NCI-H82 (cell line): ENCODE results near the gene ADAM33.

ENCODE experiments used
- DNase-seq: peaks from one replicate; lab custom pipeline; 2025; lab: John Stamatoyannopoulos, UW

ADAM33 gene

GRCh38 chr20:3689978-3690377 lies 8.2 kb upstream of the ADAM33 start:
- no peak for DNase-seq

DNA sequence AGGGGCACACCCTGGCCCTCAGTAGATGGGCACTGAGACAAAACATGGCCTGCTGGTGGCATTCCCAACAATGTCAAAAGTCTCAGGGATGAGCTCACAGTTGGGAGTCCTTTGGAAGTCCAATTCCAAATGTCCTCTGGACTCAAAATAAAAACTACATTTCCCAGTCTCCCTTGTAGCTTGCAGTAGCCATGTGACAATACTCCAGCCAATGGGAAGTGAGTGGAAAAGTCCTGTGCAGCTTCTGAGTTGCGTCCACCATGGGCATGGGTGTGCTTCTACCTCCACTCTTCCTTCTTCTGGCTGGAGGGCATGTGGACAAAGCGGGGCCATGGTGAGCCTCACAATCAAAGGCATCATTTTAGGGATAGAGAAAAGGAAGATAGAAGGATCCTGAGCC lies 5.8 kb upstream of the ADAM33 start:
- DNase-seq: peak; percentile 53

- DNase-seq: no peak
Observed at GRCh38 chr20:3686867-3687321, 5.1 kb upstream of the ADAM33 start.

GRCh38 chr20:3686421-3686820 lies 4.6 kb upstream of the ADAM33 start:
- peak; percentile 17 for DNase-seq

DNA sequence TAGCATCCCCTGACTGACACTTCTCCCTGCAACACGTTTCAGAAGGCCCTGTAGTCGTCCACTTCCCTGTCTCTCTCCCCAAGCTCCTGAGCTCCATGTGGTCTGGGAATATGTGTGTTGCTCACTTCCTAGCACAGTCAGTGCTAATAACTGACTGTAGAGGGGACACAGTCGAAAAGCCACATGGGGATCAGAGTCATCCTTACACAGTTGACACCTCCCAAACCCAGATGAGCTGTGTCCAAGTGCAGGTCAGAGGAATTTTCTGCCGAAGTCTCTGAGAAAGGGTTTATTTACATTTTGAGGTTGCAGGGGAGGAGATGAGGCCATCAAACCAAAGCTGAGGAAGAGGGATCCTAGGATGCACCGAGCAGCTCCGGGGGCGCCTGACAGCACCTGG lies 3.5 kb upstream of the ADAM33 start:
- DNase-seq: no peak

DNA sequence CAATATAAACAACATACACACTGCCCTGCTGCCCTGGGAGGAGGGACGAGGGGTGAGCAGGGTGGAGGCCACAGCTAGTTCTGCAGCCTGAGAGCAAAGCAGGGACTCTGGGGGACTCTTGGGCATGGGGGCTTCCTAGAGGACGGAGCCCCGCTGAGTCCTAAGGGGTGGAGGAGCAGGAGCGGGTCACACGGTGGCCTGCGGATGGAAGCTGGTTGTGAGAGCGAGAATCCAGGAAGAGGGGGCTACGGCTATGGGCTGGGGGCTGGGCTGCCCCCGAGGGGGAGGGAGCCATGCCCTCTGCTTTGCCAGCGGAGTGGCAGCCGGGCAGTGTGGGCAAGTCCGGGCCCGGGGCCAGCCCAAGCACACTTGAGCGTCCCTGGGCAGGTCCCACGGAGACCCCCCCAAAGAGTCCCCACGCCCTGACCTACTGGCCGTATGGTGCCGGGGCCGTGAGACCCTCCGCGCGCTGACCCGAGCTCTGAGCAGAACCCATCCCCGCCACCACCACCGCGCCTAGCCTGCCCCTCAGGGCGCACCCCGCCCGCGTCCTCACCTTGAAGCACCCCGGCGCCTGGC lies 369 bp downstream of the ADAM33 start:
- no peak for DNase-seq

DNA sequence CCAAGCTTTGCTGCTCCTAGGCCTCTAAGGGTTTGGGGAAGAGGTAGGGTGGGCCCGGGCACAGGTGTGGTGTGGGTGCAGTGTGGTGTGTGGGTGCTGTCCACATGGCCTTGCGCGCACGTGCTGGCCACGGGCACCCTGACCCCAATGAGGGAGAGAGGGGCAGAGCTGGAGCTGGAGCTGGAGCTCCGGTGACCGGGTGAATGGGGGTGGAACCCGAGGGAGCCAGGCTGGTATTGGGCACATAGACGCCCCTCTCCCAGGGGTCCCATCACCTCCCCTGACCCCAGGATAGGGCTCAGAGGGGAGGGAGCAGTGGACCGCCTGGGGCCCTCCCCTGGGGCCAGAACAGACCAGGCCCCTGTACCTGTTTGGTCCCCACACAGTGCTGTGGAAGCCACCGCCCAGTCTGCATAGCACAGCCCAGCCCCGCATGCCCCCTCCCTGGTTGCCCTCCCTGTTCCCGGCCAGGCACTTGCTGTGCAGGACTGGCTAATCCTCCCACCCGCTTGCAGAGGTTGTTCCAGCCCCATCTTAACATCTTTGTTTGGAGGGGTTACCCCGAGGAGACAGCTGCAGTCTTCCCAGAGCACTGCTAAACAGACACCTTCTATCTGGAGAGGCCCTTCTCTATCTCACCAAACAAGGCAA lies 984 bp downstream of the ADAM33 start:
- DNase-seq: no peak

GRCh38 chr20:3679749-3680700 lies 1.8 kb downstream of the ADAM33 start:
- no peak for DNase-seq

DNA sequence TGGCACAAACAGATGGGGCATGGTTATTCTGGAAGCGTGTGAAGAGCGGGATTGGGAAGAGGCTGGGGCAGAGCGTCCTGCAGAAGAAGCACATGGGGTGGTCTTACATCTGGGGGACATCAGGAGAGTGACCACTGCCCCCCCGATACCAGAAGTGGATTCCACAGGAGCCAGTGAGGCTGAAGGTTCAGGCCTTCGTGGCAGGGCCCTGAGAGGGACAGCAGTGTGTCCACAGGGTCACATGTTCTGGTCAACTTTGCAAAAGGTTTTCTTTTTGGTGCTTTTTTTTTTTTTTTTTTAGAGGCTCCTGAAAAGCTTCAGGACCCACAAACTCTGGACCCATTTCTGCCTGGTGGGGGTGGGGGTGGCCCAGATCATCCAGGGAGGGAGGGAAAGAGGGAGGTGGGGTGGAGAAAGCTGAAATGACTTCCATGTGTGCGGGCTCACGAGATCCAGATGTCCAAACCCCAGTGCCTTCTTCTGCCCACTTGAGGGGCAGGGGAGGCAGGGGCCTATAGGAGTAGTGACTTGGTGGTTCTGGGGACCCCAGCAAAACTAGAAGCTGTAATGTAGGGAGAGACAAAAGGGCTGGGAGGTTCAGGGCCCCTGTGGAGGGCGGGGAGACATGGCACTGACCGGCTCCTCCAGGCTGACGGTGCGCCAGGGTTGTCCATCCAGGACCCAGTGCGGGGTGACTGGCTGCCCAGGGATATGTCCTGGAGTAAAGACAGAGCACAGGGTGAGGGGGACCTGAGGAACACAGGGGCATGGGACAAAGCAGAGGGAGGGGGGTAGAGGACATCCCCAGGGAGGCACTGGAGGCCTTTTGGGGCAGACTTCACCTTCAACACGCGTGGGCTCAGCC lies 2.7 kb downstream of the ADAM33 start:
- DNase-seq: no peak

GRCh38 chr20:3678198-3678597 lies 3.6 kb downstream of the ADAM33 start:
- DNase-seq: no peak

GRCh38 chr20:3677733-3678132 lies 4.1 kb downstream of the ADAM33 start:
- no peak for DNase-seq

DNA sequence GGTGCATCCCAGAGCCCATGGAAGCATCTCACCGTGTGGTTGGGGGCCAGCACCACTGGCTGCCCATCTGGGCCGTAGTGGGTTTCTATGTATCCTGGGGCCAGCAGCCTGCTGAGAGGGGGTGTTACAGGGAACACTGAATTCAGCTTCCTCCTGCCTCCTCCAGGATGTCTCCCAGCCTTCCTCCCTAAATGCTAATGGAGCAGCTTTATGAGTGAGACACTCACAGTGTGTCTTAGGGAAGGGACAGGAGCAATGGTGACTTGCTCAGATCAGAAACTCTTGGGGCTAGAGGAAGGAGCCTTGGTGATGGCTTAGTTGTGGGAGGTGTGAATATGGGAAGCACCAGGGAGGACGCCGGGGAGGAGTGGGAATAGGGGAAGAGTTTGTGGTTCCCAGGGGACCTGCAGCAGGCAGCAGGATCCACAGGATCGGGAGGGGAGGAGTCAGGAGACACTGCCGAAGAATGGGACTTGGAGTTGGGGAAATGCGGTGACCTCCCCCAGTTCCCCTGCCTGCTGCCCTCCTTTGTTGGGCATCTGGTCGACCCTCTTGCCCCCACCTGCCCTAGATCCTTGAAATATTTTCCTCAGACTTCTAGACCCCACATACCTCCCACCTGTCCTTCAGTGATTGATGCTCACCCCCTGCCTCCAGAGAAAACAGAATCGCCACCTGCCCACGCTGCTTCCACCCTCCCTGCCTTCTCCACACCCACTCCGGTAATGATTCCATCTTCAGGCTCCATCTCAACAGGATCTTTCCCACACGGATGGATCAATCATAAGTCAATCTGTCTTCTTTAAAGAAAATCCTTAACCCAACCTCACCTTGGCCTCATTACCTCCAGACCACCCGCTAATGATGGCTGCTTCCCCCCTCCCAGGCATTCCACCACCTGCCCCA lies 6.6 kb downstream of the ADAM33 start:
- no peak for DNase-seq

- DNase-seq: no peak
Observed at GRCh38 chr20:3674447-3674846, 7.4 kb downstream of the ADAM33 start.

- no peak for DNase-seq
Observed at GRCh38 chr20:3673221-3674070, 8.4 kb downstream of the ADAM33 start.

GRCh38 chr20:3672547-3673171 lies 9.2 kb downstream of the ADAM33 start:
- no peak for DNase-seq

GRCh38 chr20:3671986-3672546 lies 9.7 kb downstream of the ADAM33 start:
- DNase-seq: no peak

DNA sequence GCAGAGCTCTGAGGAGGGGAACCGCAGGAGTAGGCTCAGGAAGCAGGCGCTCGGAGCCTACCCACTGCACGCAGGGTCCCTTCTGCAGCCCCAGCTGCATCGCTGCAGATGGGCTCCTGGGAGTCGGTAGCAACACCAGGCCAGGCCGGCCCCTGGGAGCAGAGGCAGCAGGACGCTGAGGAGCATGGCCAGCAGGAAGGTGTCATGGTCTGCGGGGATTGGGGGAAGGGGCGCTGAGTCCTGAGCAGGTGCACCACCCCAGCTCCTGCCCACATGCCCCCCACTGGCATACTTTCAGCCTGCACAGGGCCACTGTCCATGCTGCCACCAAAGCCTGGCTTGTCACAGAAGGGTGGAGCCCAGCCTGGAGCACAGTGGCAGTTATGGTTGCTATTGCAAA lies 10.9 kb downstream of the ADAM33 start:
- DNase-seq: no peak

- no peak for DNase-seq
Observed at GRCh38 chr20:3670511-3670910, 11.3 kb downstream of the ADAM33 start.

- no peak for DNase-seq
Observed at GRCh38 chr20:3669710-3670367, 12.0 kb downstream of the ADAM33 start.
